Measurements from ENCODE around the gene VCP. TPM values are rescaled to one million over a fixed set of nuclear protein-coding genes. Genes with fewer than 3 reads are reported as not detected.

Gene VCP
- total and polyA plus RNA-seq, 5 donors from 2014 or later: 205 to 260 (median 242) TPM

DNA sequence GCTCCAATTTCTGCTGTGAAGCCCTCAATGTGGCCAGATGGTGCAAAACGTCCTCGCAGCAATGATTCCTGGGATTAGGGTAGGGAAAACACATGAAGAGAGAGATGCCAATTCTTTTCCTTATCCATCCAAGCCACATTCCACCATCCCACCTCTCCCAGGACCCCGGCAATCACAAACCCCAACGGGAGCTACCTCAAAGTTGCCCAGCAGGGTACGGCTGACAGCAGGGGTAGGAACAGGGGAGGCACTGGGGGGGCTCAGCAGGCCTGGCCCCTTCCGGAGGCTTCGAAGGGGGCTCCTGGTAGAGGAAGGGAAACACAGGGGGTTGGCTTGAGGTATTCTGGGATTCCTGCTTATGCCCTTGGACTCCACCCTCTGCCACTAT is 33.9 kb upstream of the VCP start:
- H3K4me3 ChIP-seq (ENCODE audit: low read depth, low read length): no peak overlapping the region
- no peaks in the 10 kb centered on the region for H3K9me3 ChIP-seq (ENCODE audit: control insufficient read depth in 2 of 2, low read length in 2 of 2)
- H3K27ac ChIP-seq (ENCODE audit: insufficient read depth, low read length, poor library complexity, severe bottlenecking): no peak overlapping the region
- Mint-ChIP-seq H3K4me3 (peak overlapping the region in 1 of 4 donors; percentile 73), H3K36me3 (peaks cover 12% of the 10 kb centered on the region), H3K27ac (no peak overlapping the region), H3K4me1 (peaks cover 6 to 46% (median 19%) of the 10 kb centered on the region in 4 donors), H3K9me3 (no peaks in the 10 kb centered on the region), H3K27me3 (no peaks in the 10 kb centered on the region)
- ATAC-seq (ENCODE audit: low read depth in 2 of 2) (no peak), DNase-seq (no peak)
- no peaks in the 10 kb centered on the region for H3K27me3 ChIP-seq (ENCODE audit: control insufficient read depth, insufficient read depth, low read length)
- peaks cover 29% of the 10 kb centered on the region for H3K4me1 ChIP-seq (ENCODE audit: control insufficient read depth, insufficient read depth, low read length, poor library complexity, severe bottlenecking)
- peaks cover 15% of the 10 kb centered on the region for H3K36me3 ChIP-seq (ENCODE audit: control insufficient read depth, insufficient read depth, low read length)

- Mint-ChIP-seq H3K4me3 (peak overlapping the region in 1 of 4 donors; percentile 73), H3K27me3 (no peaks in the 10 kb centered on the region), H3K9me3 (no peaks in the 10 kb centered on the region), H3K36me3 (peaks cover 17% of the 10 kb centered on the region), H3K27ac (peak overlapping the region in 1 of 3 donors; percentile 71), H3K4me1 (peaks cover 6 to 47% (median 16%) of the 10 kb centered on the region in 4 donors)
- no peaks in the 10 kb centered on the region for H3K27me3 ChIP-seq (ENCODE audit: control insufficient read depth, insufficient read depth, low read length)
- H3K9me3 ChIP-seq (ENCODE audit: control insufficient read depth in 2 of 2, low read length in 2 of 2): no peaks in the 10 kb centered on the region
- DNase-seq (no peak), ATAC-seq (ENCODE audit: low read depth in 2 of 2) (no peak)
- H3K4me3 ChIP-seq (ENCODE audit: low read depth, low read length): no peak overlapping the region
- H3K27ac ChIP-seq (ENCODE audit: insufficient read depth, low read length, poor library complexity, severe bottlenecking): no peak overlapping the region
- H3K4me1 ChIP-seq (ENCODE audit: control insufficient read depth, insufficient read depth, low read length, poor library complexity, severe bottlenecking): peaks cover 28% of the 10 kb centered on the region
- peaks cover 19% of the 10 kb centered on the region for H3K36me3 ChIP-seq (ENCODE audit: control insufficient read depth, insufficient read depth, low read length)
These were observed 33.3 kb upstream of the VCP start for GRCh38 chr9:35105571-35106342.

- no peak for ATAC-seq (ENCODE audit: low read depth in 2 of 2)
- peaks cover 25% of the 10 kb centered on the region for H3K36me3 ChIP-seq (ENCODE audit: control insufficient read depth, insufficient read depth, low read length)
- H3K9me3 Mint-ChIP-seq: no peaks in the 10 kb centered on the region
- H3K27ac ChIP-seq (ENCODE audit: insufficient read depth, low read length, poor library complexity, severe bottlenecking): no peak overlapping the region
- no peak overlapping the region for H3K4me3 ChIP-seq (ENCODE audit: low read depth, low read length)
- H3K27me3 Mint-ChIP-seq: no peaks in the 10 kb centered on the region
- peak overlapping the region in 1 of 4 donors; percentile 73 for H3K4me3 Mint-ChIP-seq
- H3K4me1 Mint-ChIP-seq: peaks cover 6 to 46% (median 17%) of the 10 kb centered on the region in 4 donors
- H3K36me3 Mint-ChIP-seq: peaks cover 21% of the 10 kb centered on the region
- DNase-seq: no peak
- no peaks in the 10 kb centered on the region for H3K9me3 ChIP-seq (ENCODE audit: control insufficient read depth in 2 of 2, low read length in 2 of 2)
- H3K27ac Mint-ChIP-seq: no peak overlapping the region
- H3K27me3 ChIP-seq (ENCODE audit: control insufficient read depth, insufficient read depth, low read length): no peaks in the 10 kb centered on the region
- peaks cover 24% of the 10 kb centered on the region for H3K4me1 ChIP-seq (ENCODE audit: control insufficient read depth, insufficient read depth, low read length, poor library complexity, severe bottlenecking)
These were observed 32.7 kb upstream of the VCP start for GRCh38 chr9:35105126-35105525.

GRCh38 chr9:35104586-35104985 is 32.2 kb upstream of the VCP start:
- DNase-seq (no peak), ATAC-seq (ENCODE audit: low read depth in 2 of 2) (no peak)
- H3K27me3 ChIP-seq (ENCODE audit: control insufficient read depth, insufficient read depth, low read length): no peaks in the 10 kb centered on the region
- Mint-ChIP-seq H3K4me3 (peak overlapping the region in 1 of 4 donors; percentile 73), H3K27ac (no peak overlapping the region), H3K9me3 (no peaks in the 10 kb centered on the region), H3K4me1 (peaks cover 6 to 42% (median 17%) of the 10 kb centered on the region in 4 donors), H3K27me3 (no peaks in the 10 kb centered on the region), H3K36me3 (peaks cover 23% of the 10 kb centered on the region)
- H3K27ac ChIP-seq (ENCODE audit: insufficient read depth, low read length, poor library complexity, severe bottlenecking): no peak overlapping the region
- H3K36me3 ChIP-seq (ENCODE audit: control insufficient read depth, insufficient read depth, low read length): peaks cover 31% of the 10 kb centered on the region
- peaks cover 24% of the 10 kb centered on the region for H3K4me1 ChIP-seq (ENCODE audit: control insufficient read depth, insufficient read depth, low read length, poor library complexity, severe bottlenecking)
- no peaks in the 10 kb centered on the region for H3K9me3 ChIP-seq (ENCODE audit: control insufficient read depth in 2 of 2, low read length in 2 of 2)
- no peak overlapping the region for H3K4me3 ChIP-seq (ENCODE audit: low read depth, low read length)

- Mint-ChIP-seq H3K27ac (peak overlapping the region in 2 of 3 donors; percentile 93 to 99), H3K36me3 (peaks cover 26% of the 10 kb centered on the region), H3K4me3 (peak overlapping the region; percentile 88 to 96 (median 94)), H3K27me3 (no peaks in the 10 kb centered on the region), H3K9me3 (peaks cover 0 to 2% (median 0%) of the 10 kb centered on the region in 7 donors), H3K4me1 (peaks cover 6 to 41% (median 17%) of the 10 kb centered on the region in 4 donors)
- peak overlapping the region; percentile 85 for H3K4me3 ChIP-seq (ENCODE audit: low read depth, low read length)
- no peak for ATAC-seq (ENCODE audit: low read depth in 2 of 2)
- H3K27me3 ChIP-seq (ENCODE audit: control insufficient read depth, insufficient read depth, low read length): no peaks in the 10 kb centered on the region
- no peak for DNase-seq
- no peaks in the 10 kb centered on the region for H3K9me3 ChIP-seq (ENCODE audit: control insufficient read depth in 2 of 2, low read length in 2 of 2)
- H3K27ac ChIP-seq (ENCODE audit: insufficient read depth, low read length, poor library complexity, severe bottlenecking): peak overlapping the region; percentile 90
- peaks cover 34% of the 10 kb centered on the region for H3K36me3 ChIP-seq (ENCODE audit: control insufficient read depth, insufficient read depth, low read length)
- H3K4me1 ChIP-seq (ENCODE audit: control insufficient read depth, insufficient read depth, low read length, poor library complexity, severe bottlenecking): peaks cover 24% of the 10 kb centered on the region
These were observed 31.3 kb upstream of the VCP start for GRCh38 chr9:35103660-35104191.

- Histone ChIP-seq H3K4me3 (ENCODE audit: low read depth, low read length) (peak within 1 kb of the TSS; percentile 85), H3K9me3 (ENCODE audit: control insufficient read depth in 2 of 2, low read length in 2 of 2) (no peaks in the 10 kb centered on the region), H3K27ac (ENCODE audit: insufficient read depth, low read length, poor library complexity, severe bottlenecking) (peak within 1 kb of the TSS; percentile 90), H3K4me1 (ENCODE audit: control insufficient read depth, insufficient read depth, low read length, poor library complexity, severe bottlenecking) (peaks cover 24% of the 10 kb centered on the region), H3K27me3 (ENCODE audit: control insufficient read depth, insufficient read depth, low read length) (no peaks in the 10 kb centered on the region), H3K36me3 (ENCODE audit: control insufficient read depth, insufficient read depth, low read length) (peaks cover 34% of the 10 kb centered on the region)
- DNase-seq (peak; percentile 89 to 97 (median 92)), ATAC-seq (ENCODE audit: low read depth in 2 of 2) (peak; percentile 98 to 99)
- Mint-ChIP-seq H3K27ac (peak within 1 kb of the TSS; percentile 93 to 99 (median 97)), H3K9me3 (peaks cover 0 to 2% (median 0%) of the 10 kb centered on the region in 7 donors), H3K36me3 (peaks cover 22% of the 10 kb centered on the region), H3K4me1 (peaks cover 6 to 42% (median 17%) of the 10 kb centered on the region in 4 donors), H3K27me3 (no peaks in the 10 kb centered on the region), H3K4me3 (peak within 1 kb of the TSS; percentile 88 to 96 (median 94))
These were observed 30.6 kb upstream of the VCP start, which contains the start of gene STOML2 for GRCh38 chr9:35102769-35103659. Gene STOML2, minus strand, starts transcription at chr9:35103131. Its CDS starts 37 bp downstream, at chr9:35103094.

- peaks cover 34% of the 10 kb centered on the region for H3K36me3 ChIP-seq (ENCODE audit: control insufficient read depth, insufficient read depth, low read length)
- peak in 1 of 2 donors; percentile 5 for ATAC-seq (ENCODE audit: low read depth in 2 of 2)
These were observed 30.0 kb upstream of the VCP start for GRCh38 chr9:35102465-35102768.

More at GRCh38 chr9:35102465-35102768, 30.0 kb upstream of the VCP start:
- H3K36me3 Mint-ChIP-seq: peaks cover 22% of the 10 kb centered on the region
- H3K27ac Mint-ChIP-seq: peak overlapping the region; percentile 84 to 99 (median 93)
- no peaks in the 10 kb centered on the region for H3K27me3 Mint-ChIP-seq
- peak overlapping the region; percentile 88 to 96 (median 94) for H3K4me3 Mint-ChIP-seq
- Histone ChIP-seq H3K27me3 (ENCODE audit: control insufficient read depth, insufficient read depth, low read length) (no peaks in the 10 kb centered on the region), H3K9me3 (ENCODE audit: control insufficient read depth in 2 of 2, low read length in 2 of 2) (no peaks in the 10 kb centered on the region), H3K4me1 (ENCODE audit: control insufficient read depth, insufficient read depth, low read length, poor library complexity, severe bottlenecking) (peaks cover 24% of the 10 kb centered on the region), H3K27ac (ENCODE audit: insufficient read depth, low read length, poor library complexity, severe bottlenecking) (peak overlapping the region; percentile 90), H3K4me3 (ENCODE audit: low read depth, low read length) (peak overlapping the region; percentile 85)
- peaks cover 6 to 47% (median 19%) of the 10 kb centered on the region in 4 donors for H3K4me1 Mint-ChIP-seq
- no peak for DNase-seq
- H3K9me3 Mint-ChIP-seq: peaks cover 0 to 2% (median 0%) of the 10 kb centered on the region in 7 donors
